BJ (cell line): Measurements from ENCODE around the gene SAMD10. TPM values are rescaled to one million over a fixed set of nuclear protein-coding genes. Genes with fewer than 3 reads are reported as not detected.

Source experiments
- CTCF ChIA-PET: fragments of 350-600 bp; formaldehyde crosslinking; extraction: SDS; loops from one replicate; lab custom pipeline; 2021; ENCODE audit warnings: antibody characterized with exemption, inconsistent platforms; lab: Yijun Ruan, JAX
- POLR2A ChIA-PET: fragments of 300-600 bp; sonication (Branson Sonifier 250); formaldehyde crosslinking; extraction: SDS; loops from one replicate; lab custom pipeline; 2021; ENCODE audit warnings: antibody characterized with exemption; lab: Charles Lee
- DNase-seq: peaks from one replicate; pipeline ENCODE4 v3.0.0-alpha.2; 2011; ENCODE audit warnings: low read depth
- H3K27me3 ChIP-seq: 2 replicates; pipeline ENCODE4 v1.6.0; 2011; ENCODE audit warnings: low read length; ENCODE audit not compliant: control insufficient read depth, insufficient read depth
- H3K36me3 ChIP-seq: 2 replicates; pipeline ENCODE4 v1.5.1; 2011; ENCODE audit warnings: low read length; ENCODE audit not compliant: control insufficient read depth, insufficient read depth
- H3K4me3 ChIP-seq: 2 replicates; pipeline ENCODE4 v1.5.1; 2011; ENCODE audit warnings: low read depth, mild to moderate bottlenecking, control low read depth, low read length
- polyA plus RNA-seq: library from polyadenylated mRNA; depleted of rRNA; stranded (reverse); fragments of >200 nt; gene quantifications from 2 replicates; pipeline ENCODE4 v1.2.3, GENCODE V29; 2011
- TF ChIP-seq, protein P1 (sequence below): IDR thresholded peaks from 2 replicates; pipeline ENCODE4 v1.5.1; 2011; ENCODE audit warnings: low read depth, mild to moderate bottlenecking, control low read depth, inconsistent platforms, low read length, moderate library complexity; ENCODE audit not compliant: insufficient read depth

SAMD10 gene
- polyA plus RNA-seq, 1 experiment, result 1.4 TPM

GRCh38 chr20:63940472-63941266, 38.8 kb downstream of the SAMD10 start:
- no peaks in the 10 kb centered on the region for H3K27me3 ChIP-seq
- H3K36me3 ChIP-seq, result peaks cover 50% of the 10 kb centered on the region
- CTCF ChIA-PET, result interaction anchor here (0.7 kb wide), 1 partner anchor 44 kb away, joined by 3 read pairs; no protein-coding TSS in a partner anchor
- TF ChIP-seq, protein P1, sequence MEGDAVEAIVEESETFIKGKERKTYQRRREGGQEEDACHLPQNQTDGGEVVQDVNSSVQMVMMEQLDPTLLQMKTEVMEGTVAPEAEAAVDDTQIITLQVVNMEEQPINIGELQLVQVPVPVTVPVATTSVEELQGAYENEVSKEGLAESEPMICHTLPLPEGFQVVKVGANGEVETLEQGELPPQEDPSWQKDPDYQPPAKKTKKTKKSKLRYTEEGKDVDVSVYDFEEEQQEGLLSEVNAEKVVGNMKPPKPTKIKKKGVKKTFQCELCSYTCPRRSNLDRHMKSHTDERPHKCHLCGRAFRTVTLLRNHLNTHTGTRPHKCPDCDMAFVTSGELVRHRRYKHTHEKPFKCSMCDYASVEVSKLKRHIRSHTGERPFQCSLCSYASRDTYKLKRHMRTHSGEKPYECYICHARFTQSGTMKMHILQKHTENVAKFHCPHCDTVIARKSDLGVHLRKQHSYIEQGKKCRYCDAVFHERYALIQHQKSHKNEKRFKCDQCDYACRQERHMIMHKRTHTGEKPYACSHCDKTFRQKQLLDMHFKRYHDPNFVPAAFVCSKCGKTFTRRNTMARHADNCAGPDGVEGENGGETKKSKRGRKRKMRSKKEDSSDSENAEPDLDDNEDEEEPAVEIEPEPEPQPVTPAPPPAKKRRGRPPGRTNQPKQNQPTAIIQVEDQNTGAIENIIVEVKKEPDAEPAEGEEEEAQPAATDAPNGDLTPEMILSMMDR, result no peak
- no peak overlapping the region for H3K4me3 ChIP-seq
- DNase-seq, result no peak
- POLR2A ChIA-PET, result no interaction called here

DNA sequence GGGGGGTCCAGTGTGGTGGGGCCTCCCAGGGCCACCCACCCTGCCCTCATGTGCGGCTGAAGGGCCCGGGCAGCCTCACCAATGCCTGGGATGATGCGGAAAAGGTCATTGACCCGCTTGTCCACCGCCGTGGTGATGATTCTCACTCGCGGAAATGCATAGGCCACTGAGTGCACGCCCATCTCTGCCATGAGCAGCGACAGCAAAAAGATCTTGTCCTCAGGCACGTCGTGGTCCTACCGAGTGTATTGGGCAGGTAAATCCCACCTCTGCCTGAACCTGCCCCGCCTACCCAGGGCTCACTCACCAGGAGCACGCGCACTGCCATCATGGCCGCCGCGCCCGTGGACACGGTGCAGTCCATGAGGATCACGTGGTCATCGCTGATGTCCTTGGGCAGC, 39.4 kb downstream of the SAMD10 start:
- DNase-seq, result no peak
- POLR2A ChIA-PET, result no interaction called here
- H3K4me3 ChIP-seq, result no peak overlapping the region
- TF ChIP-seq, protein P1, result no peak
- no peaks in the 10 kb centered on the region for H3K27me3 ChIP-seq
- CTCF ChIA-PET, result interaction anchor here (0.7 kb wide), 1 partner anchor 43 kb away, joined by 3 read pairs; no protein-coding TSS in a partner anchor
- peaks cover 48% of the 10 kb centered on the region for H3K36me3 ChIP-seq

DNA sequence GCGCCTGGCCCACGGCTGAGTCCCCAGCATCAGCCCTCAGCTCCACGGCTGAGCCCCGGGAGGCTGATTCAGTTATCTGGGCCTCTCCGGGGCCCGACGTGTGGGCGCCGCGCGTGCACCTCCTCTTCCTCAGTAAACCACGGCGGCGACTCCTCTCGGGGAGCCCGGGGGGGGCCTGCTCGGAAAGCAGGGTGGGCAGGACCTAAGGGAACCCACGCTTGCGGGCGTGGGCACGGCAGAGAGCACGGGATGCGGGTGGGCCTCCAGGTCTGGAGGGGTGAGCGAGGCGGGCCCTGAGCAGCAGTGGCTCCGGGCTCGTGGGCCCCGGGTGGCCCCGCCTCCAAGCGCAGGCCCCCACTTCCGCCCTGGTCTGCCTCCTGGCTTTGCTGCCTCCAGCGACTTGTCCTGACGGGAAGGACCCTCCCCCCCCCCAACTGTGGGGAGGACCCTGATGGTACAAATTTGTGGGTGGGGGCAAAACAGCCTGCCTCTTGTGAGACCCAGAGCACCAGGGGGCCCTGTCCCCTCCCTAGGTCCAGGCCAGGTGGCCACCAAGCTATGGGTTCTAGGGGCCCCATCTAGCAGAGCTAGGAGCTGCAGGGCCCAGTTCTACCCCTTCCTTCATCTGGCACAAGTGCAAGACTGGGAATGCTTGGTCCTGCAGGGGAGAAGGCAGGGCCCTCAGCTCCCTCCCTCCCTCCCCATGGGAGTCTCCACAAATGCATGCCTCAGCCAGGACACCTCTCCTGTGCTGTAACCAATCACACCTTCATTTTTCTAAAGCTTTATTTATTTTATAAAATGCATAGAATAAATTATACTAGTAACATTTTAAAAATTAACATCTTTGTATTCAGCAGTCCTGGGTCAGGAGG, 40.1 kb downstream of the SAMD10 start:
- TF ChIP-seq, protein P1, result no peak
- Histone ChIP-seq H3K4me3 (no peak overlapping the region), H3K27me3 (no peaks in the 10 kb centered on the region), H3K36me3 (peaks cover 45% of the 10 kb centered on the region)
- CTCF ChIA-PET, result no interaction called here
- POLR2A ChIA-PET, result no interaction called here
- no peak for DNase-seq

DNA sequence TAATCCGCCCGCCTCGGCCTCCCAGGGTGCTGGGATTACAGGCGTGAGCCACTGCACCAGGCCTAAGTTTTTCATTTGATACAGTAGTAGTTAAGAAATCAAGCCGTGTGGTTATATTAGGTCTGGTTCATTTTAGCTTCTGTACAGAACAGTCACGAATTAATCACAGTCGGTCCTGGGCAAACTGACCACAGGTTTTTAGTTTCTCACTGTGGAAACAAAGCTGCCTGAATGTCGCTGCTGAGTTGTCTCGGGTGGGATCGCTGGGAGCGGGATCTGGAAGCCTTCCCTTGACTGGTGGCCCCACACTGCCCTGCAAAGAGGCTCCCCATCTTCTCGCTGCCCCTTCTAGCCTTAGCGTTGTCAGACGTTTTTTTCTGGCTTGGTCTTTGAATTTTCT, 41.8 kb downstream of the SAMD10 start:
- DNase-seq, result no peak
- ChIA-PET CTCF (no interaction called here), POLR2A (no interaction called here)
- Histone ChIP-seq H3K27me3 (no peaks in the 10 kb centered on the region), H3K36me3 (peaks cover 31% of the 10 kb centered on the region), H3K4me3 (no peak overlapping the region)
- TF ChIP-seq, protein P1, result no peak

- CTCF ChIA-PET, result interaction anchor here (1.9 kb wide), 1 partner anchor 39 kb away, joined by 8 read pairs; no protein-coding TSS in a partner anchor
- H3K27me3 ChIP-seq, result no peaks in the 10 kb centered on the region
- DNase-seq, result no peak
- H3K36me3 ChIP-seq, result peaks cover 39% of the 10 kb centered on the region
- TF ChIP-seq, protein P1, result no peak
- no peak overlapping the region for H3K4me3 ChIP-seq
- POLR2A ChIA-PET, result no interaction called here
Measured at GRCh38 chr20:63935447-63935846, 44.0 kb downstream of the SAMD10 start.
